D721Med (cell line): ENCODE measurements around the gene REM2.

ENCODE experiments used
- DNase-seq: peaks from one replicate; pipeline ENCODE4 v3.0.0; 2011; ENCODE audit warnings: low spot score; ENCODE audit not compliant: insufficient read length
- FAIRE-seq: peaks from 2 replicates; lab custom pipeline; 2011; peaks lifted over from hg19 to GRCh38; lab: Jason Lieb, UNC
- CTCF ChIP-seq: IDR thresholded peaks from 2 replicates; pipeline ENCODE4 v1.5.1; 2012; ENCODE audit warnings: mild to moderate bottlenecking, control low read depth; ENCODE audit not compliant: insufficient read depth; ENCODE audit errors: missing control alignments

REM2 gene

GRCh38 chr14:22882064-22882463 is 958 bp upstream of the REM2 start:
- FAIRE-seq, result no peak

GRCh38 chr14:22882529-22883172 is 371 bp upstream of the REM2 start:
- DNase-seq (peak; percentile 62), FAIRE-seq (no peak)
- no peak for TF ChIP-seq CTCF

More at GRCh38 chr14:22882064-22882463, 958 bp upstream of the REM2 start:
- no peak for TF ChIP-seq CTCF
- no peak for DNase-seq

- no peak for DNase-seq
- no peak for TF ChIP-seq CTCF
- FAIRE-seq, result no peak
Observed at GRCh38 chr14:22884076-22884737, 1.2 kb downstream of the REM2 start.

- DNase-seq, result no peak
- FAIRE-seq, result no peak
- no peak for TF ChIP-seq CTCF
Observed at GRCh38 chr14:22884738-22885523, 1.9 kb downstream of the REM2 start.

GRCh38 chr14:22885975-22886374 is 3.0 kb downstream of the REM2 start:
- DNase-seq (no peak), FAIRE-seq (no peak)
- no peak for TF ChIP-seq CTCF

GRCh38 chr14:22886500-22887259 is 3.7 kb downstream of the REM2 start:
- no peak for TF ChIP-seq CTCF
- no peak for FAIRE-seq

More at GRCh38 chr14:22886500-22887259, 3.7 kb downstream of the REM2 start:
- DNase-seq, result peak; percentile 84
